Measurements from ENCODE around the gene MARCHF3.
"Not testable (repeated sequence)": the region's sequence is repeated elsewhere in the genome, so short reads cannot be mapped to it uniquely, and the experiment has no call there.

Gene MARCHF3

DNA sequence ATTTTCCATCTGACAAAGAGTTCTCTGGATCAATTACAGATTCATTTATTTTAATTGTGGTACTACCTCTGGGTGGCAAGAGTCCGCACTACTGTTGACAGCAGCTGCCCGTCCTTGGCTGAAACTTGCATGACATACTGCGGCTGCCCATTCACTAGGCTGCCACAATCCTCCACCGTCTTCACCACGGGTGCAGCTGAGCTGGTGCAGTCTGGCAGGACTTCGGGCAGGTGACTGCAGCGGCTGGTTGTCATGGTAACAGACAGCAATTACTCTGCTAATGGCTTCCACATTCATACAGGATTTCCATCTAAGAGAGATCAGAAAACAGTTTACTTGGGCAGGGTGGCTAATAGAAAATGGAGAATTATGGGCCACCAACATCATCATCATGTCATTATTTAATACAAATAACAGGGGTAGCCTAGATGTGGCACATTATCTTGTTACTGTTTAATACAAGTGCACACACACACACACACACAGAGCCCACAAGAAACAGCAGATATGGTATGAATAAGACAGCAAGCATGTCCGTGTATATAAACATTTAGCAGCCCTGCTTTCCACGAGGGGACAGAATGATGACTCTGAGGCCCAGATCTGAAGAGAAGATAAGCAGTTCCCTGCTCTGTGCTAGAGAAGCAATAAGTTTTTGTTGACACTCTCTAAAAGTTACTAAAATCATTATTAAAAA, 112.3 kb downstream of the MARCHF3 start:
- no peak for DNase-seq (ENCODE audit: low spot score)

GRCh38 chr5:126915496-126915895, 114.9 kb downstream of the MARCHF3 start:
- no peak for DNase-seq (ENCODE audit: low spot score)

DNA sequence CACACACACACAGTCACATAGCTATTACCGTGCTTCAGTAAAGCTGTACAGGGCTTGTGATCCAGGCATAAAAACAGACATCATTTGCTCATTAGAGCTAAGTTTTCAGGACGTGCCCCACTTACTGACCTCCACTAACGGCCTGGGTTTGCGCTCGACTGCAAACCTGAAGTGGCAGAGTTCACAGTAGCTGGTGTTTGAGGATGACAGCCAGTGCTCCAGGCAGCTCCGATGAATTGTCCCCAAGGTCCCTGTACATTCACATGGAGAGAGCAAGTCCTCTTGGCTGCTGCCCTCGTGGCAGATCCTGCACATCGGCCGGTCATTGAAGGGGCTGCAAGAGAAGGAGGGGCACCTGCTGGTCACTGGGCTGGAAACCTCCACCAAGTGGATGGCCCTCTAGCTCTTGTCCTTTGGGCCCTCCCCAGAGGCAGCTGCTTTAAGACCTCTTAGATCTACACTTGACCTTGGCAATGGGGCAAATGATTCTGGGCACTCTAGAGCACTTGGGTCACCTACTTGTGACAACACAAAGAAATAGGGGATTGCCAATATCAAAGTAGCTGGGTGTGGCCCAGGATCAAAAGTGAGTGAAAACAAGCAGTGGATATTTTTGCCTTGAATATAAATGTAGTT, 115.4 kb downstream of the MARCHF3 start:
- DNase-seq (ENCODE audit: low spot score) = no peak

DNA sequence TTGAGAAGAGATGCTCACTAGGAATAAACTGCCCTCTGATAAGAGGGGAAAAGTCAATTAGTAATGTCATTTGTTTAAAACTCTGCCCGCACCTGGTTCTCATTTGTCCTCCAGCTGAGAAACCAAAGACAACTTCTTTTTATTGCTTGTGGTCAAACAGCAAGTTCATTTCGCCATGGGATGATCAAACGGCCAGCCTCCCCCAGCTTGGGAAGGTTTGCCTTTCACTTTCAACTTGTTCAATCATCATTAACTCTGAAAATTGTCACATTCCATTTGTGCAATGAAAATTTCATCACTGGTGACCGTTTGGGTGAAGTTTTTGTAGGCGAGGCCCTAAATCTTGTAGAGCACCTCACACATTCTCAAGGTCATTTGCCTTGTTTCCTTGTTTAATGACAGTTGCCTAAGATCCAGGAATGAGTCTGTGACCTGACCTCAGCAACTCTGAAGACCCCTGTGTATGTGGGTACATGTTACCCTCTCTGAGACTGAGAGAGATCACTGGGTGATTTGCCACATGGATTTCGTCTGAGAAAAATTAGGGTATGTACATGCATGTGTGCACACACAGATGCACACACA, 117.7 kb downstream of the MARCHF3 start:
- no peak for DNase-seq (ENCODE audit: low spot score)

GRCh38 chr5:126911986-126912385, 118.4 kb downstream of the MARCHF3 start:
- DNase-seq (ENCODE audit: low spot score) = no peak

DNA sequence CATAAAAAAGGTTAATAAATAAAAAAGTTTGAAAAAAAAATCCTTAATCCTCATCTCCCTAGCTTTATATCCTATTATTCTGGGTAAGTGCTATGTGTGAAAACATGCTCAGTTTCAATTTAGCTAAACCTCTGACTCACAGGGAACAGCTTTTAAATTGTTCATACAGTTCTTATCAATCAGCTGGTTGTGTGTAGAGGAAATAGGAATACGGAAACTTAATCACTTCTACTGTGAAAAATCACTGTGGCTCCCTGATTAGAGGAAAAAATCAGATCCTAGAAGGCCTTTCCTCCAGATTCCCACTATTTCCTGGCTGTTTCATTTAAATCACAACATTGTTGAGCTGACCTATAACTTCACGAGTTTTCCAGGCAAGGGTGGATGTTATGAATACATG, 120.5 kb downstream of the MARCHF3 start:
- no peak for DNase-seq (ENCODE audit: low spot score)

DNA sequence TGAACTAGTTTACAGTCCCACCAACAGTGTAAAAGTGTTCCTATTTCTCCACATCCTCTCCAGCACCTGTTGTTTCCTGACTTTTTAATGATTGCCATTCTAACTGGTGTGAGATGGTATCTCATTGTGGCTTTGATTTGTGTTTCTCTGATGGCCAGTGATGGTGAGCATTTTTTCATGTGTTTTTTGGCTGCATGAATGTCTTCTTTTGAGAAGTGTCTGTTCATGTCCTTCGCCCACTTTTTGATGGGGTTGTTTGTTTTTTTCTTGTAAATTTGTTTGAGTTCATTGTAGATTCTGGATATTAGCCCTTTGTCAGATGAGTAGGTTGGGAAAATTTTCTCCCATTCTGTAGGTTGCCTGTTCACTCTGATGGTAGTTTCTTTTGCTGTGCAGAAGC, 126.0 kb downstream of the MARCHF3 start:
- DNase-seq (ENCODE audit: low spot score) = not testable (repeated sequence)

DNA sequence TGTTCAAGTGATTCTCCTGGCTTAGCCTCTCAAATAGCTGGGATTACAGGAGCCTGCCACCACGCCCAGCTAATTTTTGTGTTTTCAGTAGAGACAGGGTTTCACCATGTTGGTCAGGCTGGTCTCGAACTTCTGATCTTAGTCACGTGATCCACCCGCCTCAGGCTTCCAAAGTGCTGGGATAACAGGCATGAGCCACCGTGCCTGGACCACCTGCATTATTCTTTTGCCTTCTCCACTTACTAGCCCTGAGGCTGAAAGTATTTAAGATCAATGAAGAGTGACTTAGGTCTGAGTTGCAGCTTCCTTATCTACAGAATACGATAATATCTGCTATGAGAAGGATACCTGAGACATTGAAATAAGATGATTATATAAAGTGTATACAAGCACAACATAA, 129.6 kb downstream of the MARCHF3 start:
- DNase-seq (ENCODE audit: low spot score) = no peak

DNA sequence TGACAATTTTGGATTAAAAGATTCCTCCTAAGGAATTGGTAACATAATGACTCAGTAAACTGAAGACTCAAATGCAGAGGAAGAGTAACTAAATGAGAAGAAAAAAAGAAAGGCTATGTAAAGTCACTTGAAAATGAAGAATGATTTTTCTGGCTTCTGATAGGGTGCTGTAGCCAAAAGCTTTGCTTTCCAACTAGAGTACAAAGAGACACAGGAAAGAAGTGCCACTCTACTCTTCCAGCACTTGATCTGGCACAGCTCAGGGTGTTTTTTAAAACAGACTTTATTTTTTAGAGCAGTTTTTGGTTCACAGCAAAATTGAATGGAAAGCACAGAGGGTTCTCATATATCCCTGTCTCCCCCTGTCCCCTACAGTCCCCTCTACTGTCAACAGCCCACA, 130.9 kb downstream of the MARCHF3 start:
- DNase-seq (ENCODE audit: low spot score) = no peak

- DNase-seq (ENCODE audit: low spot score) = no peak
These were observed 132.3 kb downstream of the MARCHF3 start for GRCh38 chr5:126897851-126898630.

- no peak for DNase-seq (ENCODE audit: low spot score)
These were observed 134.1 kb downstream of the MARCHF3 start for GRCh38 chr5:126896170-126896702.

GRCh38 chr5:126895712-126896111, 134.6 kb downstream of the MARCHF3 start:
- not testable (repeated sequence) for DNase-seq (ENCODE audit: low spot score)

DNA sequence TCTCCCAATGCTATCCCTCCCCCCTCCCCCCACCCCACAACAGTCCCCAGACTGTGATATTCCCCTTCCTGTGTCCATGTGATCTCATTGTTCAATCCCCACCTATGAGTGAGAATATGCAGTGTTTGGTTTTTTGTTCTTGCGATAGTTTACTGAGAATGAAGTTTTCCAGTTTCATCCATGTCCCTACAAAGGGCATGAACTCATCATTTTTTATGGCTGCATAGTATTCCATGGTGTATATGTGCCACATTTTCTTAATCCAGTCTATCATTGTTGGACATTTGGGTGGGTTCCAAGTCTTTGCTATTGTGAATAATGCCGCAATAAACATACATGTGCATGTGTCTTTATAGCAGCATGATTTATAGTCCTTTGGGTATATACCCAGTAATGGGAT, 139.9 kb downstream of the MARCHF3 start:
- not testable (repeated sequence) for DNase-seq (ENCODE audit: low spot score)

GRCh38 chr5:126888175-126888574, 142.2 kb downstream of the MARCHF3 start:
- DNase-seq (ENCODE audit: low spot score) = no peak

GRCh38 chr5:126884269-126884819, 146.0 kb downstream of the MARCHF3 start:
- DNase-seq (ENCODE audit: low spot score) = no peak

DNA sequence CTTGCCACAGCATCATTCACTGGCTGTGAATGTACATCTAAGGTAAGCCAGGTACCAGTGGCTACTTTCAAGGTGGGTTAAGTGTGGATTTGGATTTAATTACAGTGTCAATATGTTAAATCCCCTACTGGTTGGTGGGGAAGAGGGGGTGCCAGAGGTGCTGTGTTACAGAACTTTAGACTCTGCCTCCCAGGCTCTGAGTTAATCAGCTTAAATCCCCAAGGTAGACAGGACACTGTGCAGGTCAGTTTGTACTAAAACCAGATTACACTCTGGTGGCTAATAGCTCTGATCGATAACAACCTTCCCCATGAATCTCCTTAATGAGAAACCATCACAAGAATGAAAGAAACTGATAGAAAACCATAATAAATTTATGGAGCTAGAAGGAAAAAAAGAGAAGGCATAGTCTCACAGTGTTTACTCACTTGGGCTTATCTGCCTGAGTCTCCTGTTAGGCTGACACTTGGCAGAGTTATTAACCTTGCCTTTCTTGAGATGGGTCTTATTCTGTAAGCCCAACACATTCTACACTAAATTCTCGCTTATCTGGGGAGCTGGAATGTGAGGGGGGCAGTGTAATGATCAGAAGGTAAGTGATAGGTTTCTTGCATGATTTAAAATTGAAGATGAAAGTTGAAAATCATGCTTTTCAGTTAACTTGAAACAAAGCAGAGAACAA, 146.7 kb downstream of the MARCHF3 start:
- no peak for DNase-seq (ENCODE audit: low spot score)

DNA sequence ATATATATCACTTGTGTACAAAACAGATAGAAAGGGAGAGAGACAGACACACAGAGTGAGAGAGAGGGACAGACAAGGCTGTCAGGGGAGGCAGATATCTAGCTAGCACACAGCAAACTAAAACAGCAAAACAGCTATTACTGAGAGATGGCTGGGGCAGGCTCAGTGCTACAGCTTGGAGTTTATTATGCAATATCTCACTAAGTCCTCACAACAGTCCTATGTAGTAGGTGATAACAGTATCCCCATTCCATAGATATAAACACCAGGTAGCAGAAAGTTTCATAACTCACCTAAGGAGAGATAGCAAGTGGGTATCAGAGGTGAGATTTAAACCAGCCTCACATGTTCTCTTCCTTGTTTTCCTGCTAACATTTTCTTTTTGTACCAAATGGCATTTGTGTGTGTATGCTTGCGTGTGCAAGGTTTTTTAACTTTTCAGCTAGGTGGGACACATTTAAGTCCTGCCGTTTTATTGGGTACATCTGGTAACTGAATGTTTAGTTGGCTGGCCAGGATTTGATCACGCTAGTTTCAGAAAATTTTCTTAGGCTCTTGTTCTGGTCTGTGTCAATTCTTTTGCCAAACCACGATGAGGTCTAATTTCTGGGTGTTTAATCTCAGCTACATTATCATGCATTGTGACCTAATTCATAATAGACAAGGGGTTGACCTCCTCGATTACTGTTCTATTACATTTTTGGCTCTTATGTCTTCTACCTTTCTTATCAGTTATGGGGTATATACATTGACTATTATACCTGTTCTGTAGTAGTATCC, 148.3 kb downstream of the MARCHF3 start:
- DNase-seq (ENCODE audit: low spot score) = no peak

- DNase-seq (ENCODE audit: low spot score) = no peak
These were observed 151.7 kb downstream of the MARCHF3 start for GRCh38 chr5:126878634-126879033.

- DNase-seq (ENCODE audit: low spot score) = no peak
These were observed 152.3 kb downstream of the MARCHF3 start for GRCh38 chr5:126878085-126878484.

- DNase-seq (ENCODE audit: low spot score) = no peak
These were observed 152.8 kb downstream of the MARCHF3 start for GRCh38 chr5:126877602-126878001.

- no peak for DNase-seq (ENCODE audit: low spot score)
These were observed 155.0 kb downstream of the MARCHF3 start for GRCh38 chr5:126875303-126875785.

Data from germinal center (tissue), 1 donor.